IPS-NIHi7 (cell line): ENCODE measurements around the gene BCAP29.

Experiments used
- DNase-seq: peaks from one replicate; pipeline ENCODE4 v3.0.0; 2012; ENCODE audit warnings: mixed read lengths; ENCODE audit errors: extremely low spot score

Gene BCAP29

DNA sequence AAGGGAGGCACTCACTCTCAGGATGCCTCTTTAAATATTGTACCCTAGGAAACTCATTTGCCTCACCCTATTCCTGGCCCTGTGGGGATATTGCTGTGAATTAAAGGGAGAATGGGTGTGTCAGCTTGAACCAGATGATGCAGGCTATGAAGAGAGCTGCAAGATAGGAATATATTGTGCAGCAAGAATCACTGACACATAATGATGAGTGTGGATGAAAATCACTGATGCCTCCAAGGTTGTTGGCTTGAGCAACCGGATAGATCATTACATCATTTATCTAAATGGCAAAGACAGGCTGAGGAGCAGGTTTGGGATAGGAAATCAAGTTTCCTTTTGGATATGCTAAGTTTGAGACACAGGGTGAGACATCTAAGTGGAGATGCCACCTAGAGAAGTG lies 86.7 kb downstream of the BCAP29 start:
- DNase-seq: no peak

DNA sequence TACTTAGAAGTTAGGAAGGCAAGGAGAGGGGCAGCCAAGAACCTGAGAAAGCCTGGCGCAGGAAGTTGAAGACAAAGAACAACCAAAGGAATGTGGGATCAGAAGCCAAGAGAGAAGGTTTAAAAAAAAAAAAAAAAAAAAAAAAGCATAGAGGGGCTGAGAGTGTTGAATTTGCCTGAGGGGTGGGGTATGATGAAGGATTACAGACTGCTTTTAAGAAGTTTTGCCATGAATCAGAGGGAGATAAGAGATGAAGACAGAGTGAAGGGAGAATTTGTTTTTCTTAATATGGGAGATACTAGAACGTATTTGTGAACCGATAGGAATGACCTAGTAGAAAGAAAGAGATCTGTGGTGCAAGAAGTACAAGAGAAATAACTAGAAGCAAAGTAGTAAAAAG lies 87.3 kb downstream of the BCAP29 start:
- DNase-seq: no peak

DNA sequence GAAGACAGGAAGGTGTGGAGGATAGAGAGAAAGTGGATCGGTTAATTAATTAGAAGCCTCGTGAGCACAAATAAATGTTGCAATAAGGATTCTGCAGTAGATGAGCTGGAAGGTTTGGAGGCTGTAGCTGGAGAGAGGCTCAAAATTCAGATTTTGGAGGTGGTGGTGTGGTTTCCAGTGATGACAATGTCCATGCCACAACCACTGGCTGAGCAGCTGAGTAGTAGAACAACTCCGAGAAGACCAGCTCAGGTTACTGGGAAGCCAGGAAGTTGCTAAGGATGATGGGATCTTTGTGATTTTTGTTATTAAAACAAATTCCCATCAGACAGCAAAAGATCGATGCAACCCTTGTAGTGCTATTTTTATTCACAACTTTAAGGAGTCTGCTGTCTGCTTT lies 88.2 kb downstream of the BCAP29 start:
- no peak for DNase-seq
